Brain microvascular endothelial cell (primary cell): Measurements from ENCODE around the gene DAGLB.
"Not testable (repeated sequence)": the region's sequence is repeated elsewhere in the genome, so short reads cannot be mapped to it uniquely, and the experiment has no call there.

Experiments used
- DNase-seq: peaks from one replicate; pipeline ENCODE4 v3.0.0-alpha.2; 2020
- H3K27ac ChIP-seq: fragments of 250-450 bp; sonication (Bioruptor Pico); 2 replicates; pipeline ENCODE4 v1.5.1; 2020; ENCODE audit warnings: mild to moderate bottlenecking, moderate library complexity
- H3K27me3 ChIP-seq: fragments of 250-450 bp; sonication (Bioruptor Pico); replicated peaks from 2 replicates; pipeline ENCODE4 v1.5.1; 2020; ENCODE audit warnings: mild to moderate bottlenecking
- H3K36me3 ChIP-seq: fragments of 250-450 bp; sonication (Bioruptor Pico); replicated peaks from 2 replicates; pipeline ENCODE4 v1.5.1; 2020; ENCODE audit warnings: mild to moderate bottlenecking
- H3K4me3 ChIP-seq: 2 replicates; pipeline ENCODE4 v1.5.1; 2011; ENCODE audit warnings: low read depth, mild to moderate bottlenecking, control low read depth, low read length, moderate library complexity
- CTCF ChIP-seq: IDR thresholded peaks from 2 replicates; pipeline ENCODE4 v1.5.1; 2011; ENCODE audit warnings: low read depth, mild to moderate bottlenecking, moderate library complexity, low read length, control low read depth, inconsistent platforms; ENCODE audit errors: missing control alignments
- in situ Hi-C: cut with HindIII; loops from 2 replicates; pipeline ENCODE4 v1.10.0; 2017; ENCODE audit warnings: low sequenced_read_pairs, low pct_ligation_motif_present

Gene DAGLB

GRCh38 chr7:6460303-6460702 is 12.5 kb upstream of the DAGLB start:
- Histone ChIP-seq H3K4me3 (no peak overlapping the region), H3K27me3 (no peaks in the 10 kb centered on the region), H3K36me3 (peaks cover 42% of the 10 kb centered on the region), H3K27ac (no peak overlapping the region)
- in situ Hi-C loops, result no loop called here
- DNase-seq, result no peak
- TF ChIP-seq CTCF, result no peak

GRCh38 chr7:6458676-6459075 is 10.9 kb upstream of the DAGLB start:
- H3K27ac ChIP-seq, in situ Hi-C loops, H3K4me3 ChIP-seq, DNase-seq, H3K27me3 ChIP-seq: not testable (repeated sequence)
- peaks cover 32% of the 10 kb centered on the region for H3K36me3 ChIP-seq

- peak overlapping the region; percentile 49 for H3K27ac ChIP-seq
- H3K36me3 ChIP-seq, result no peaks in the 10 kb centered on the region
- no peak overlapping the region for H3K4me3 ChIP-seq
- no peak for TF ChIP-seq CTCF
- H3K27me3 ChIP-seq, result no peaks in the 10 kb centered on the region
- in situ Hi-C loops, result no loop called here
- DNase-seq, result peak; percentile 81
These were observed 6.0 kb upstream of the DAGLB start for GRCh38 chr7:6453734-6454133.

GRCh38 chr7:6451224-6451705 is 3.5 kb upstream of the DAGLB start:
- TF ChIP-seq CTCF, result no peak
- no peak for DNase-seq
- H3K36me3 ChIP-seq, result no peaks in the 10 kb centered on the region
- no peak overlapping the region for H3K4me3 ChIP-seq
- H3K27ac ChIP-seq, result no peak overlapping the region
- H3K27me3 ChIP-seq, result no peaks in the 10 kb centered on the region
- in situ Hi-C loops, result no loop called here

GRCh38 chr7:6450591-6450990 is 2.8 kb upstream of the DAGLB start:
- H3K36me3 ChIP-seq, DNase-seq, H3K27me3 ChIP-seq, H3K4me3 ChIP-seq, in situ Hi-C loops, H3K27ac ChIP-seq: not testable (repeated sequence)

- DNase-seq, result peak; percentile 44
- in situ Hi-C loops, H3K27me3 ChIP-seq, H3K27ac ChIP-seq, H3K36me3 ChIP-seq, H3K4me3 ChIP-seq: not testable (repeated sequence)
These were observed 2.1 kb upstream of the DAGLB start for GRCh38 chr7:6449884-6450283.

GRCh38 chr7:6448943-6449543 is 1.3 kb upstream of the DAGLB start:
- in situ Hi-C loops, result no loop called here
- Histone ChIP-seq H3K36me3 (peaks cover 11% of the 10 kb centered on the region), H3K27me3 (no peaks in the 10 kb centered on the region), H3K4me3 (no peak overlapping the region), H3K27ac (peak overlapping the region; percentile 37)
- no peak for TF ChIP-seq CTCF
- DNase-seq, result no peak
